Nephron (organoid): ENCODE results near the gene COX14.

Source experiments
- H3K27ac Mint-ChIP-seq, 3 experiments: 2 replicates each; pipeline ENCODE4 v1.8.0; 2020; ENCODE audit warnings: mixed read lengths in 3 of 3, mild to moderate bottlenecking in 2 of 3, moderate library complexity in 1 of 3
- H3K27me3 Mint-ChIP-seq: 2 replicates; pipeline ENCODE4 v1.8.0; 2021; ENCODE audit warnings: low read depth, mild to moderate bottlenecking, moderate library complexity, mixed read lengths
- H3K36me3 Mint-ChIP-seq: 2 replicates; pipeline ENCODE4 v1.8.0; 2020; ENCODE audit warnings: low read depth, mixed read lengths
- H3K4me1 Mint-ChIP-seq: 2 replicates; pipeline ENCODE4 v1.8.0; 2020; ENCODE audit warnings: mixed read lengths
- H3K4me3 Mint-ChIP-seq, 3 experiments: 2 replicates each; pipeline ENCODE4 v1.8.0; 2020; ENCODE audit warnings: mild to moderate bottlenecking in 3 of 3, mixed read lengths in 3 of 3, moderate library complexity in 2 of 3
- H3K9me3 Mint-ChIP-seq: 2 replicates; pipeline ENCODE4 v1.8.0; 2020; ENCODE audit warnings: mixed read lengths
- CTCF ChIP-seq, 3 experiments: fragments of 200-600 bp; sonication (generic); IDR thresholded peaks; one replicate each; pipeline ENCODE4 v1.5.0; 2021; ENCODE audit warnings: antibody characterized with exemption in 3 of 3; ENCODE audit not compliant: unreplicated experiment in 3 of 3

COX14 gene

GRCh38 chr12:50111693-50112455 is at the start of gene COX14:
COX14 (plus strand) TSS chr12:50112236; CDS start chr12:50120044, 7,808 bp downstream.
- no peaks in the 10 kb centered on the region for H3K27me3 Mint-ChIP-seq
- peak within 1 kb of the TSS; percentile 96 to 98 (median 98) for H3K4me3 Mint-ChIP-seq
- no peaks in the 10 kb centered on the region for H3K9me3 Mint-ChIP-seq
- peak; percentile 92 to 96 (median 94) for TF ChIP-seq CTCF (IDR thresholded peaks at IDR 0.05; ENCODE audit: unreplicated experiment in 3 of 3)
- peaks cover 43% of the 10 kb centered on the region for H3K4me1 Mint-ChIP-seq
- H3K27ac Mint-ChIP-seq = peak within 1 kb of the TSS; percentile 86 to 98 (median 93)
- peaks cover 9% of the 10 kb centered on the region for H3K36me3 Mint-ChIP-seq

- H3K27me3 Mint-ChIP-seq = peaks cover 34% of the 10 kb centered on the region
- H3K36me3 Mint-ChIP-seq = no peaks in the 10 kb centered on the region
- no peak overlapping the region for H3K27ac Mint-ChIP-seq
- H3K9me3 Mint-ChIP-seq = no peaks in the 10 kb centered on the region
- no peak overlapping the region for H3K4me3 Mint-ChIP-seq
- no peak for TF ChIP-seq CTCF (IDR thresholded peaks at IDR 0.05; ENCODE audit: unreplicated experiment in 3 of 3)
- peaks cover 16% of the 10 kb centered on the region for H3K4me1 Mint-ChIP-seq
These were observed 49.1 kb upstream of the COX14 start for GRCh38 chr12:50062728-50063460.

- no peak for TF ChIP-seq CTCF (IDR thresholded peaks at IDR 0.05; ENCODE audit: unreplicated experiment in 3 of 3)
- H3K27me3 Mint-ChIP-seq = peaks cover 15% of the 10 kb centered on the region
- H3K9me3 Mint-ChIP-seq = no peaks in the 10 kb centered on the region
- no peak overlapping the region for H3K4me3 Mint-ChIP-seq
- H3K36me3 Mint-ChIP-seq = no peaks in the 10 kb centered on the region
- peaks cover 29% of the 10 kb centered on the region for H3K4me1 Mint-ChIP-seq
- no peak overlapping the region for H3K27ac Mint-ChIP-seq
These were observed 46.2 kb upstream of the COX14 start for GRCh38 chr12:50065726-50066310.

GRCh38 chr12:50066402-50066801 is 45.6 kb upstream of the COX14 start:
- Mint-ChIP-seq H3K27me3 (peaks cover 9% of the 10 kb centered on the region), H3K9me3 (no peaks in the 10 kb centered on the region), H3K4me3 (no peak overlapping the region), H3K27ac (no peak overlapping the region), H3K36me3 (no peaks in the 10 kb centered on the region), H3K4me1 (peaks cover 31% of the 10 kb centered on the region)
- no peak for TF ChIP-seq CTCF (IDR thresholded peaks at IDR 0.05; ENCODE audit: unreplicated experiment in 3 of 3)

GRCh38 chr12:50069069-50069468 is 43.0 kb upstream of the COX14 start:
- Mint-ChIP-seq H3K27me3 (peaks cover 4% of the 10 kb centered on the region), H3K4me3 (no peak overlapping the region), H3K9me3 (no peaks in the 10 kb centered on the region), H3K4me1 (peaks cover 19% of the 10 kb centered on the region), H3K36me3 (no peaks in the 10 kb centered on the region), H3K27ac (no peak overlapping the region)
- no peak for TF ChIP-seq CTCF (IDR thresholded peaks at IDR 0.05; ENCODE audit: unreplicated experiment in 3 of 3)
